ENCODE results near the gene SPNS3. TPM values are rescaled to one million over a fixed set of nuclear protein-coding genes. Genes with fewer than 3 reads are reported as not detected.

Gene SPNS3
- total and polyA plus RNA-seq, 4 donors, result 0.40 to 1.6 (median 0.52) TPM

GRCh38 chr17:4448197-4448980 lies 14.6 kb downstream of the SPNS3 start:
- Histone ChIP-seq H3K27ac (ENCODE audit: low read depth in 1 of 2, low read length in 1 of 2) (no peak overlapping the region), H3K9me3 (ENCODE audit: control insufficient read depth in 4 of 4, insufficient read depth in 3 of 4, low read length in 3 of 4) (no peaks in the 10 kb centered on the region), H3K4me1 (ENCODE audit: control insufficient read depth in 5 of 5, insufficient read depth in 5 of 5, low read length in 5 of 5) (peaks cover 0 to 15% (median 3%) of the 10 kb centered on the region in 5 donors), H3K4me3 (no peak overlapping the region), H3K9ac (ENCODE audit: insufficient read depth in 1 of 2, low read length in 2 of 2) (no peak overlapping the region), H3K36me3 (ENCODE audit: control insufficient read depth in 4 of 4, insufficient read depth in 4 of 4, low read length in 4 of 4) (no peaks in the 10 kb centered on the region), H3K27me3 (ENCODE audit: control insufficient read depth in 3 of 3, insufficient read depth in 3 of 3, low read length in 2 of 3) (no peaks in the 10 kb centered on the region)
- WGBS, 2 donors, result 72 to 79% methylated on average over 11 of the region's 11 CpGs
- no peak for TF ChIP-seq CTCF (IDR thresholded peaks at IDR 0.05; ENCODE audit: control extremely low read depth, extremely low read depth)
- no peak for ATAC-seq (ENCODE audit: insufficient read depth, low FRiP score)
- DNase-seq, result no peak

GRCh38 chr17:4449736-4450135 lies 16.0 kb downstream of the SPNS3 start:
- DNase-seq, result no peak
- H3K27ac ChIP-seq (ENCODE audit: low read depth in 1 of 2, low read length in 1 of 2), result no peak overlapping the region
- H3K9me3 ChIP-seq (ENCODE audit: control insufficient read depth in 4 of 4, insufficient read depth in 3 of 4, low read length in 3 of 4), result no peaks in the 10 kb centered on the region
- ATAC-seq (ENCODE audit: insufficient read depth, low FRiP score), result peak; percentile 45
- no peaks in the 10 kb centered on the region for H3K36me3 ChIP-seq (ENCODE audit: control insufficient read depth in 4 of 4, insufficient read depth in 4 of 4, low read length in 4 of 4)
- no peak overlapping the region for H3K4me3 ChIP-seq
- no peak overlapping the region for H3K9ac ChIP-seq (ENCODE audit: insufficient read depth in 1 of 2, low read length in 2 of 2)
- no peaks in the 10 kb centered on the region for H3K27me3 ChIP-seq (ENCODE audit: control insufficient read depth in 3 of 3, insufficient read depth in 3 of 3, low read length in 2 of 3)
- no peak for TF ChIP-seq CTCF (IDR thresholded peaks at IDR 0.05; ENCODE audit: control extremely low read depth, extremely low read depth)
- WGBS, 2 donors, result 35 to 36% methylated on average over 10 to 11 of the region's 11 CpGs
- H3K4me1 ChIP-seq (ENCODE audit: control insufficient read depth in 5 of 5, insufficient read depth in 5 of 5, low read length in 5 of 5), result peaks cover 0 to 11% (median 0%) of the 10 kb centered on the region in 5 donors

GRCh38 chr17:4450710-4451316 lies 17.1 kb downstream of the SPNS3 start:
- Histone ChIP-seq H3K27ac (ENCODE audit: low read depth in 1 of 2, low read length in 1 of 2) (no peak overlapping the region), H3K9me3 (ENCODE audit: control insufficient read depth in 4 of 4, insufficient read depth in 3 of 4, low read length in 3 of 4) (no peaks in the 10 kb centered on the region), H3K4me1 (ENCODE audit: control insufficient read depth in 5 of 5, insufficient read depth in 5 of 5, low read length in 5 of 5) (peaks cover 0 to 8% (median 0%) of the 10 kb centered on the region in 5 donors), H3K4me3 (no peak overlapping the region), H3K9ac (ENCODE audit: insufficient read depth in 1 of 2, low read length in 2 of 2) (no peak overlapping the region), H3K36me3 (ENCODE audit: control insufficient read depth in 4 of 4, insufficient read depth in 4 of 4, low read length in 4 of 4) (no peaks in the 10 kb centered on the region), H3K27me3 (ENCODE audit: control insufficient read depth in 3 of 3, insufficient read depth in 3 of 3, low read length in 2 of 3) (no peaks in the 10 kb centered on the region)
- no peak for DNase-seq
- TF ChIP-seq CTCF (IDR thresholded peaks at IDR 0.05; ENCODE audit: control extremely low read depth, extremely low read depth), result no peak
- no peak for ATAC-seq (ENCODE audit: insufficient read depth, low FRiP score)
- 67 to 93% methylated on average over 14 of the region's 14 CpGs for WGBS, 2 donors
